GM18870 (cell line): Measurements from ENCODE around the gene FBXO46.
"Not testable (repeated sequence)": the region's sequence is repeated elsewhere in the genome, so short reads cannot be mapped to it uniquely, and the experiment has no call there.

ENCODE experiments used
- ATAC-seq: cut with Tn5 transposase; IDR thresholded peaks from one replicate; pipeline ENCODE4 v1.9.1; 2021; ENCODE audit warnings: moderate library complexity; ENCODE audit not compliant: unreplicated experiment

FBXO46 gene

GRCh38 chr19:45733160-45733810 lies 2.6 kb upstream of the FBXO46 start, which contains the start of gene MEIOSIN:
MEIOSIN (plus strand) TSS chr19:45733439; CDS start chr19:45735377, 1,938 bp downstream.
- no peak for ATAC-seq

GRCh38 chr19:45729800-45730290 lies 851 bp downstream of the FBXO46 start:
- no peak for ATAC-seq

- not testable (repeated sequence) for ATAC-seq
Observed at GRCh38 chr19:45728683-45729082, 2.0 kb downstream of the FBXO46 start.

GRCh38 chr19:45720065-45720464 lies 10.6 kb downstream of the FBXO46 start:
- ATAC-seq = not testable (repeated sequence)

- no peak for ATAC-seq
Observed at GRCh38 chr19:45717983-45718650, 12.6 kb downstream of the FBXO46 start.

GRCh38 chr19:45717131-45717982 lies 13.3 kb downstream of the FBXO46 start:
- peak; percentile 86 for ATAC-seq

- ATAC-seq = no peak
Observed at GRCh38 chr19:45716359-45717130, 14.2 kb downstream of the FBXO46 start.

GRCh38 chr19:45715139-45715538 lies 15.6 kb downstream of the FBXO46 start:
- ATAC-seq = no peak

- no peak for ATAC-seq
Observed at GRCh38 chr19:45713141-45713540, 17.6 kb downstream of the FBXO46 start.

GRCh38 chr19:45712699-45713067 lies 18.0 kb downstream of the FBXO46 start:
- ATAC-seq = no peak

GRCh38 chr19:45711851-45712698 lies 18.6 kb downstream of the FBXO46 start:
- no peak for ATAC-seq

- no peak for ATAC-seq
Observed at GRCh38 chr19:45710356-45711130, 20.2 kb downstream of the FBXO46 start.

GRCh38 chr19:45705710-45706415 lies 24.8 kb downstream of the FBXO46 start:
- no peak for ATAC-seq

- ATAC-seq = no peak
Observed at GRCh38 chr19:45705115-45705514, 25.6 kb downstream of the FBXO46 start.

GRCh38 chr19:45701676-45702075 lies 29.0 kb downstream of the FBXO46 start:
- ATAC-seq = no peak

- ATAC-seq = no peak
Observed at GRCh38 chr19:45693106-45693788, 37.4 kb downstream of the FBXO46 start.

GRCh38 chr19:45692187-45693105 lies 38.2 kb downstream of the FBXO46 start, which contains the start of gene QPCTL:
QPCTL (plus strand) TSS chr19:45692666; CDS start chr19:45692704, 38 bp downstream.
- peak; percentile 88 for ATAC-seq
